GM21825 (cell line): ENCODE results near the gene PEX11G.

Experiments used
- ATAC-seq: cut with Tn5 transposase; IDR thresholded peaks from one replicate; pipeline ENCODE4 v1.9.1; 2021; ENCODE audit warnings: mild to moderate bottlenecking, moderate library complexity; ENCODE audit not compliant: unreplicated experiment

PEX11G gene

GRCh38 chr19:7522072-7522922 is 33.5 kb upstream of the PEX11G start, which contains the start of gene MCOLN1:
TSS of gene MCOLN1 (plus strand) at chr19:7522624. CDS start at chr19:7522751, 127 bp downstream.
- peak; percentile 71 for ATAC-seq

GRCh38 chr19:7521551-7522071 is 32.8 kb upstream of the PEX11G start:
- ATAC-seq = no peak

GRCh38 chr19:7520131-7521051 is 31.6 kb upstream of the PEX11G start:
- ATAC-seq = no peak

- no peak for ATAC-seq
Observed at GRCh38 chr19:7519361-7520130, 30.7 kb upstream of the PEX11G start.

GRCh38 chr19:7516878-7517277 is 28.0 kb upstream of the PEX11G start:
- no peak for ATAC-seq

- no peak for ATAC-seq
Observed at GRCh38 chr19:7516333-7516732, 27.5 kb upstream of the PEX11G start.

- ATAC-seq = no peak
Observed at GRCh38 chr19:7515645-7516151, 26.9 kb upstream of the PEX11G start, which contains the start of gene ZNF358. TSS of gene ZNF358 (plus strand) at chr19:7516103. CDS start at chr19:7519243, 3,140 bp downstream.

- ATAC-seq = no peak
Observed at GRCh38 chr19:7515110-7515644, 26.3 kb upstream of the PEX11G start.

GRCh38 chr19:7513809-7514642 is 25.2 kb upstream of the PEX11G start:
- no peak for ATAC-seq

GRCh38 chr19:7512400-7512851 is 23.6 kb upstream of the PEX11G start:
- no peak for ATAC-seq

- ATAC-seq = no peak
Observed at GRCh38 chr19:7509625-7510024, 20.8 kb upstream of the PEX11G start.

- ATAC-seq = no peak
Observed at GRCh38 chr19:7507884-7508283, 19.0 kb upstream of the PEX11G start.

- no peak for ATAC-seq
Observed at GRCh38 chr19:7506385-7507328, 17.8 kb upstream of the PEX11G start.

- ATAC-seq = no peak
Observed at GRCh38 chr19:7505682-7506384, 17.0 kb upstream of the PEX11G start.

- ATAC-seq = no peak
Observed at GRCh38 chr19:7505288-7505681, 16.4 kb upstream of the PEX11G start.

- no peak for ATAC-seq
Observed at GRCh38 chr19:7504684-7505083, 15.8 kb upstream of the PEX11G start.

- no peak for ATAC-seq
Observed at GRCh38 chr19:7502552-7502951, 13.7 kb upstream of the PEX11G start.
